Activated T-helper 1 cell treated with anti-CD3 and anti-CD28 coated beads, Interleukin-12 subunit alpha, Interleukin-12 subunit beta, Interleukin-2, Interleukin-4 antibody, amounts not matched to agents 30 ng/mL and 10 ng/mL and 1 ng/mL, durations not matched to agents 14 hours and 24 hours and 36 hours (primary cell): ENCODE data around the gene EIF2D. TPM values are rescaled to one million over a fixed set of nuclear protein-coding genes. Genes with fewer than 3 reads are reported as not detected.
"Not testable (repeated sequence)": the region's sequence is repeated elsewhere in the genome, so short reads cannot be mapped to it uniquely, and the experiment has no call there.

Source experiments
- DNase-seq: peaks from one replicate; pipeline ENCODE4 v3.0.0; 2021; ENCODE audit warnings: low spot score
- H3K27ac Mint-ChIP-seq: one replicate; pipeline ENCODE4 v1.8.0; 2021; ENCODE audit warnings: mild to moderate bottlenecking, mixed read lengths
- H3K27me3 Mint-ChIP-seq: one replicate; pipeline ENCODE4 v1.8.0; 2022; ENCODE audit warnings: mild to moderate bottlenecking, moderate library complexity, mixed read lengths; ENCODE audit not compliant: insufficient read depth
- H3K36me3 Mint-ChIP-seq: one replicate; pipeline ENCODE4 v1.8.0; 2021; ENCODE audit warnings: low read depth, mixed read lengths
- H3K4me1 Mint-ChIP-seq: one replicate; pipeline ENCODE4 v1.8.0; 2021; ENCODE audit warnings: low read depth, mixed read lengths
- H3K4me3 Mint-ChIP-seq: one replicate; pipeline ENCODE4 v1.8.0; 2021; ENCODE audit warnings: mild to moderate bottlenecking, moderate library complexity, mixed read lengths
- H3K9me3 Mint-ChIP-seq: one replicate; pipeline ENCODE4 v1.8.0; 2021; ENCODE audit warnings: mixed read lengths
- intact Hi-C: fragments of 100-400 bp; cut with micrococcal nuclease; formaldehyde crosslinking; loops from one replicate; pipeline ENCODE4 v1.15.1; 2024
- total RNA-seq: library from RNA; stranded (reverse); gene quantifications from 2 replicates; pipeline ENCODE4 v1.2.3, GENCODE V29; 2022

Gene EIF2D
- total RNA-seq, 1 donor from 2014 or later, result 101 TPM

GRCh38 chr1:206651014-206651413 is 38.7 kb upstream of the EIF2D start:
- peaks cover 39% of the 10 kb centered on the region for H3K36me3 Mint-ChIP-seq
- no peak overlapping the region for H3K4me3 Mint-ChIP-seq
- no peak overlapping the region for H3K27ac Mint-ChIP-seq
- DNase-seq, result no peak
- H3K27me3 Mint-ChIP-seq, result no peaks in the 10 kb centered on the region
- no peaks in the 10 kb centered on the region for H3K9me3 Mint-ChIP-seq
- intact Hi-C loops, result no loop called here
- H3K4me1 Mint-ChIP-seq, result peaks cover 4% of the 10 kb centered on the region

GRCh38 chr1:206649261-206649921 is 37.1 kb upstream of the EIF2D start:
- Mint-ChIP-seq H3K4me3 (no peak overlapping the region), H3K4me1 (peaks cover 4% of the 10 kb centered on the region), H3K27ac (no peak overlapping the region), H3K9me3 (no peaks in the 10 kb centered on the region), H3K36me3 (peaks cover 39% of the 10 kb centered on the region), H3K27me3 (no peaks in the 10 kb centered on the region)
- intact Hi-C loops, result no loop called here
- DNase-seq, result no peak

GRCh38 chr1:206647224-206647623 is 35.0 kb upstream of the EIF2D start:
- no peaks in the 10 kb centered on the region for H3K27me3 Mint-ChIP-seq
- H3K27ac Mint-ChIP-seq, result no peak overlapping the region
- no peak overlapping the region for H3K4me3 Mint-ChIP-seq
- DNase-seq, result no peak
- H3K9me3 Mint-ChIP-seq, result no peaks in the 10 kb centered on the region
- H3K4me1 Mint-ChIP-seq, result peaks cover 9% of the 10 kb centered on the region
- peaks cover 39% of the 10 kb centered on the region for H3K36me3 Mint-ChIP-seq
- intact Hi-C loops, result no loop called here

GRCh38 chr1:206646504-206646903 is 34.2 kb upstream of the EIF2D start:
- H3K4me3 Mint-ChIP-seq, result no peak overlapping the region
- intact Hi-C loops, result no loop called here
- H3K27me3 Mint-ChIP-seq, result no peaks in the 10 kb centered on the region
- H3K4me1 Mint-ChIP-seq, result peaks cover 9% of the 10 kb centered on the region
- no peak for DNase-seq
- peaks cover 34% of the 10 kb centered on the region for H3K36me3 Mint-ChIP-seq
- no peaks in the 10 kb centered on the region for H3K9me3 Mint-ChIP-seq
- no peak overlapping the region for H3K27ac Mint-ChIP-seq

GRCh38 chr1:206643118-206643698 is 30.9 kb upstream of the EIF2D start:
- Mint-ChIP-seq H3K9me3 (no peaks in the 10 kb centered on the region), H3K4me3 (no peak overlapping the region), H3K27me3 (no peaks in the 10 kb centered on the region), H3K27ac (no peak overlapping the region), H3K4me1 (peaks cover 9% of the 10 kb centered on the region), H3K36me3 (peaks cover 21% of the 10 kb centered on the region)
- DNase-seq, result no peak
- intact Hi-C loops, result no loop called here

GRCh38 chr1:206642074-206642473 is 29.8 kb upstream of the EIF2D start:
- H3K36me3 Mint-ChIP-seq, result peaks cover 20% of the 10 kb centered on the region
- H3K9me3 Mint-ChIP-seq, H3K27ac Mint-ChIP-seq, intact Hi-C loops, H3K4me3 Mint-ChIP-seq, H3K27me3 Mint-ChIP-seq, DNase-seq: not testable (repeated sequence)
- H3K4me1 Mint-ChIP-seq, result peaks cover 17% of the 10 kb centered on the region

GRCh38 chr1:206637605-206638004 is 25.3 kb upstream of the EIF2D start:
- H3K9me3 Mint-ChIP-seq, result no peaks in the 10 kb centered on the region
- peaks cover 14% of the 10 kb centered on the region for H3K36me3 Mint-ChIP-seq
- peak overlapping the region; percentile 89 for H3K4me3 Mint-ChIP-seq
- H3K27me3 Mint-ChIP-seq, result peaks cover under 1% of the 10 kb centered on the region
- H3K27ac Mint-ChIP-seq, result peak overlapping the region; percentile 15
- peaks cover 38% of the 10 kb centered on the region for H3K4me1 Mint-ChIP-seq
- no peak for DNase-seq
- intact Hi-C loops, result loop anchor here (1.0 to 10.0 kb wide), 2 partner anchors 15 to 417 kb away; partner anchors contain the start of genes PFKFB2 and YOD1

- no peaks in the 10 kb centered on the region for H3K9me3 Mint-ChIP-seq
- peaks cover 38% of the 10 kb centered on the region for H3K4me1 Mint-ChIP-seq
- H3K27ac Mint-ChIP-seq, result no peak overlapping the region
- intact Hi-C loops, result loop anchor here (1.0 to 10.0 kb wide), 2 partner anchors 16 to 418 kb away; partner anchors contain the start of genes PFKFB2 and YOD1
- peaks cover 10% of the 10 kb centered on the region for H3K36me3 Mint-ChIP-seq
- no peak for DNase-seq
- peaks cover 7% of the 10 kb centered on the region for H3K27me3 Mint-ChIP-seq
- peak overlapping the region; percentile 89 for H3K4me3 Mint-ChIP-seq
Measured at GRCh38 chr1:206636671-206637070, 24.4 kb upstream of the EIF2D start.

- intact Hi-C loops, result loop anchor here (1.0 to 10.0 kb wide), 7 partner anchors 24 to 419 kb away; partner anchors contain the start of genes EIF2D, PFKFB2 and YOD1
- DNase-seq, result no peak
Measured at GRCh38 chr1:206635978-206636345, 23.7 kb upstream of the EIF2D start.

GRCh38 chr1:206635080-206635977 is 23.1 kb upstream of the EIF2D start, which contains the start of gene DYRK3:
DYRK3 (plus strand) TSS chr1:206635536; CDS start chr1:206635704, 168 bp downstream.
- Mint-ChIP-seq H3K9me3 (no peaks in the 10 kb centered on the region), H3K36me3 (peaks cover 10% of the 10 kb centered on the region), H3K4me3 (peak within 1 kb of the TSS; percentile 89), H3K4me1 (peaks cover 38% of the 10 kb centered on the region), H3K27ac (peak within 1 kb of the TSS; percentile 95), H3K27me3 (peaks cover 7% of the 10 kb centered on the region)
- peak; percentile 95 for DNase-seq
- intact Hi-C loops, result loop anchor here (1.0 to 10.0 kb wide), 7 partner anchors 23 to 419 kb away; partner anchors contain the start of genes EIF2D, PFKFB2 and YOD1

More at GRCh38 chr1:206635978-206636345, 23.7 kb upstream of the EIF2D start:
- Mint-ChIP-seq H3K4me1 (peaks cover 38% of the 10 kb centered on the region), H3K9me3 (no peaks in the 10 kb centered on the region), H3K4me3 (peak overlapping the region; percentile 89), H3K27ac (peak overlapping the region; percentile 41), H3K36me3 (peaks cover 10% of the 10 kb centered on the region), H3K27me3 (peaks cover 7% of the 10 kb centered on the region)

GRCh38 chr1:206634365-206635079 is 22.3 kb upstream of the EIF2D start:
- intact Hi-C loops, result loop anchor here (1.0 to 10.0 kb wide), 10 partner anchors 22 to 420 kb away; partner anchors contain the start of genes EIF2D, PFKFB2 and YOD1
- H3K4me3 Mint-ChIP-seq, result peak overlapping the region; percentile 89
- DNase-seq, result peak; percentile 61
- peaks cover 10% of the 10 kb centered on the region for H3K36me3 Mint-ChIP-seq
- H3K9me3 Mint-ChIP-seq, result no peaks in the 10 kb centered on the region
- H3K4me1 Mint-ChIP-seq, result peaks cover 38% of the 10 kb centered on the region
- peaks cover 7% of the 10 kb centered on the region for H3K27me3 Mint-ChIP-seq
- H3K27ac Mint-ChIP-seq, result peak overlapping the region; percentile 95

- H3K27ac Mint-ChIP-seq, result no peak overlapping the region
- no peak for DNase-seq
- intact Hi-C loops, result loop anchor here (1.0 to 10.0 kb wide), 6 partner anchors 25 to 421 kb away; partner anchors contain the start of genes PFKFB2 and YOD1
- H3K36me3 Mint-ChIP-seq, result peaks cover 6% of the 10 kb centered on the region
- H3K27me3 Mint-ChIP-seq, result peaks cover 12% of the 10 kb centered on the region
- no peak overlapping the region for H3K4me3 Mint-ChIP-seq
- peaks cover 38% of the 10 kb centered on the region for H3K4me1 Mint-ChIP-seq
- H3K9me3 Mint-ChIP-seq, result no peaks in the 10 kb centered on the region
Measured at GRCh38 chr1:206633708-206634121, 21.4 kb upstream of the EIF2D start.
